HepG2 (cell line): ENCODE results near the gene RIN3. TPM values are rescaled to one million over a fixed set of nuclear protein-coding genes. Genes with fewer than 3 reads are reported as not detected.

Source experiments
- ATAC-seq: fragments of 200-7000 bp; cut with Tn5 transposase; 3 replicates; pipeline ENCODE4 v1.9.1; 2020; ENCODE audit warnings: mild to moderate bottlenecking, moderate library complexity
- BruUV-seq: library from RNA; stranded (reverse); fragments of 400-500 nt; replicated peaks from 2 replicates; lab custom pipeline; 2021; lab: Mats Ljungman, UMichigan
- CTCF ChIA-PET: fragments of 300-600 bp; formaldehyde crosslinking; extraction: SDS; loops from one replicate; lab custom pipeline; 2021; ENCODE audit warnings: low total read pairs, inconsistent platforms, low intra/inter-chr PET ratio; lab: Yijun Ruan, JAX
- POLR2A ChIA-PET: fragments of 350-600 bp; sonication (Branson Sonifier 250); formaldehyde crosslinking; loops from one replicate; lab custom pipeline; 2020; ENCODE audit warnings: antibody characterized with exemption, inconsistent platforms; lab: Yijun Ruan, JAX
- DNase-seq: peaks from one replicate; pipeline ENCODE4 v3.0.0-alpha.2; 2015; ENCODE audit warnings: low spot score
- FAIRE-seq: peaks from 3 replicates; lab custom pipeline; 2011; peaks lifted over from hg19 to GRCh38; lab: Jason Lieb, UNC
- H2AFZ ChIP-seq: one replicate; pipeline ENCODE4 v1.6.1; 2011; ENCODE audit warnings: low read length, inconsistent platforms
- H3K27ac ChIP-seq: fragments of 300-600 bp; 3 replicates; pipeline ENCODE4 v1.8.0; 2011; ENCODE audit warnings: mixed run types, mild to moderate bottlenecking, mixed read lengths, low read length, inconsistent platforms; ENCODE audit not compliant: insufficient read depth; ENCODE audit errors: extremely low read length
- H3K27me3 ChIP-seq, 2 experiments: fragments of 200-600 bp in 1 of 2; 2 replicates in 1 of 2; 3 replicates in 1 of 2; pipeline versions ENCODE4 v1.6.0 to v1.8.0; 2011; ENCODE audit warnings: low read length in 2 of 2, mild to moderate bottlenecking in 2 of 2, moderate library complexity in 2 of 2, inconsistent platforms in 1 of 2; ENCODE audit not compliant: insufficient read depth in 2 of 2, control insufficient read depth in 1 of 2
- H3K36me3 ChIP-seq, 2 experiments: fragments of 200-600 bp in 1 of 2; replicated peaks in 1 of 2; 2 replicates in 1 of 2; 3 replicates in 1 of 2; pipeline versions ENCODE4 v1.5.1 to v1.8.0; 2011; ENCODE audit warnings: low read length in 2 of 2, inconsistent platforms in 1 of 2; ENCODE audit not compliant: insufficient read depth in 2 of 2, control insufficient read depth in 1 of 2
- H3K4me1 ChIP-seq: 2 replicates; pipeline ENCODE4 v1.5.1; 2012; ENCODE audit warnings: low read length, inconsistent platforms; ENCODE audit not compliant: insufficient read depth
- H3K4me2 ChIP-seq: 2 replicates; pipeline ENCODE4 v1.6.0; 2011; ENCODE audit warnings: low read depth, low read length, inconsistent platforms
- H3K4me3 ChIP-seq, 3 experiments: fragments of 200-600 bp in 1 of 3; sonication (generic), shearing (Covaris generic) in 1 of 3; replicated peaks in 1 of 3; 2 replicates each; pipeline ENCODE4 v1.5.1; 2011 to 2016; ENCODE audit warnings: low read length in 3 of 3, inconsistent platforms in 2 of 3, low read depth in 2 of 3, mild to moderate bottlenecking in 2 of 3, control low read depth in 1 of 3, mixed read lengths in 1 of 3; ENCODE audit not compliant: insufficient read depth in 1 of 3
- H3K79me2 ChIP-seq: one replicate; pipeline ENCODE4 v1.6.1; 2011; ENCODE audit warnings: low read length, inconsistent platforms; ENCODE audit not compliant: insufficient read depth
- H3K9ac ChIP-seq: 2 replicates; pipeline ENCODE4 v1.6.0; 2011; ENCODE audit warnings: mild to moderate bottlenecking, low read depth, low read length, inconsistent platforms; ENCODE audit not compliant: insufficient read depth
- H3K9me3 ChIP-seq: 2 replicates; pipeline ENCODE4 v1.5.1; 2012; ENCODE audit warnings: mild to moderate bottlenecking, low read length
- H4K20me1 ChIP-seq: 2 replicates; pipeline ENCODE4 v1.6.0; 2011; ENCODE audit warnings: inconsistent platforms, mild to moderate bottlenecking, low read length, moderate library complexity; ENCODE audit not compliant: insufficient read depth
- KDM1A ChIP-seq: IDR thresholded peaks from 2 replicates; pipeline ENCODE4 v1.6.1; 2016; ENCODE audit warnings: missing compliant biosample characterization
- MEIS1 ChIP-seq: sonication (generic); formaldehyde crosslinking; IDR thresholded peaks from 2 replicates; pipeline ENCODE4 v1.9.0; 2021; ENCODE audit warnings: mild to moderate bottlenecking, missing genetic modification reagents, moderate library complexity, borderline replicate concordance
- POLR2AphosphoS2 ChIP-seq: IDR thresholded peaks from 2 replicates; pipeline ENCODE4 v1.6.1; 2011; ENCODE audit warnings: low read depth, low read length, improper control_type of control experiment
- SOX6 ChIP-seq, 2 experiments: fragments of 450-650 bp in 1 of 2; sonication (generic) in 1 of 2; formaldehyde crosslinking in 1 of 2; IDR thresholded peaks; 2 replicates each; pipeline versions ENCODE4 v1.4.0 to v1.6.1; 2017 to 2020; ENCODE audit warnings: antibody characterized with exemption in 1 of 2, mild to moderate bottlenecking in 1 of 2, missing genetic modification reagents in 1 of 2
- TRIM24 ChIP-seq: sonication (generic); formaldehyde crosslinking; IDR thresholded peaks from 2 replicates; pipeline ENCODE4 v1.8.0; 2022; ENCODE audit warnings: mild to moderate bottlenecking, missing genetic modification reagents
- ZNF75D ChIP-seq: sonication (generic); formaldehyde crosslinking; IDR thresholded peaks from 2 replicates; pipeline ENCODE4 v1.8.1; 2023; ENCODE audit warnings: missing genetic modification reagents, mild to moderate bottlenecking, borderline replicate concordance
- WGBS: methylation state at CpG from one replicate; pipeline ENCODE4 v1.1.6; 2017; ENCODE audit warnings: low lambda C conversion rate; 5-methylcytosine and 5-hydroxymethylcytosine counted together
- in situ Hi-C: cut with HindIII; loops from 2 replicates; pipeline ENCODE4 v1.10.0; 2017; ENCODE audit warnings: low pct_unique_long_range_greater_than_20kb; ENCODE audit not compliant: extremely low pct_ligation_motif_present
- intact Hi-C: fragments of 100-400 bp; cut with micrococcal nuclease; formaldehyde crosslinking; loops from one replicate; pipeline ENCODE4 v1.10.0; 2022; ENCODE audit not compliant: unreplicated experiment
- polyA plus RNA-seq, 8 experiments: library from polyadenylated mRNA; depleted of rRNA in 3 of 8; stranded (reverse) in 7 of 8; unstranded in 1 of 8; fragments of >200 nt; fragmentation: Illumina TruSeq in 4 of 8; extraction: Trizol in 4 of 8; gene quantifications; 2 replicates each; pipeline versions ENCODE4 v1.2.1 to v1.2.3, GENCODE V29; 2011 to 2016; ENCODE audit warnings: low read depth in 4 of 8, missing spikeins in 1 of 8, mixed read lengths in 1 of 8; ENCODE audit not compliant: insufficient read depth in 1 of 8
- total RNA-seq, 5 experiments: library from RNA; depleted of rRNA; stranded (reverse); fragments of >200 nt; fragmentation: Illumina TruSeq; extraction: Trizol; gene quantifications; 2 replicates each; pipeline ENCODE4 v1.2.3, GENCODE V29; 2016; ENCODE audit warnings: low read depth in 1 of 5
- TF ChIP-seq, protein P1 (sequence below): sonication (generic); formaldehyde crosslinking; IDR thresholded peaks from 2 replicates; pipeline ENCODE4 v1.5.0; 2020; ENCODE audit warnings: mild to moderate bottlenecking, missing genetic modification reagents
- TF ChIP-seq, protein P2 (sequence below): sonication (generic); formaldehyde crosslinking; IDR thresholded peaks from 2 replicates; pipeline ENCODE4 v1.4.0; 2020; ENCODE audit warnings: missing genetic modification reagents
- TF ChIP-seq, protein P3 (sequence below): IDR thresholded peaks from 2 replicates; pipeline ENCODE4 v1.6.1; 2016; ENCODE audit warnings: missing compliant biosample characterization, missing genetic modification reagents, borderline replicate concordance
- TF ChIP-seq, protein P4 (sequence below): sonication (generic); formaldehyde crosslinking; IDR thresholded peaks from 2 replicates; pipeline ENCODE4 v1.5.0; 2020; ENCODE audit warnings: mild to moderate bottlenecking, missing genetic modification reagents, moderate library complexity

Gene RIN3
- total and polyA plus RNA-seq, 2 of the 13 experiments (the other 11 are each of a cell fraction or from before 2014, with no cell fraction given), result 2.3 to 3.6 TPM

DNA sequence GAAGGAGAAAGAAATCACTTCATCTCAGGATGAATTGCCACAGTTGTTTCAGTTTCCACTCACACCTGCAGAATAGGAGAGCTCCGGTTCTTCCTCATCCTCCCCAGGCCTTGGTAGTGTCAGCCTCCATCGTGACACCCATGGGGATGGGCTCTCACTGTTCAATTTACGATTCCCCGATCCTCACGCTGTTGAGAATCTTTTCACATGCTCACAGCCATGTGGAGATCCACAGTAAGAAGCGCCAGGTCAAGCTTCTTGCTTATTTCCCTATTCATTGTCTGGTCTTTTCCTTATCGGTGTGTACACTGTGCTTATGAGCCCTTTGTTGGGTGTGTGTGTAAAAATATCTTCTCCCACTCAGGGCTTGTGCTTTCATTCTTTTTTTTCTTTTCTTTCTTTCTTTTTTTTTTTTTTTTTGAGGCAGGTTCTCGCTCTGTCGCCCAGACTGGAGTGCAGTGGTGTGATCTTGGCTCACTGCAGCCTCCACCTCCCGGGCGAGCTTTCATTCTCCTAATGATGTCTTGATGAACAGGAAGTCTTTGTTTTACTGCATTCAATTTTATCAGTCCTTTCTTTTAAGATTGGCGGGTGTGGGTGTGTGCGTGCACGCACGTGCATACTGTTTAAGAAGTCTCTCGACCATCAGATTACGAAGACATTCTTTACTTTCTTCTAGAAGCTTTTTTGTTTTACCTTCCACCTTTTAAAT lies 21.5 kb downstream of the RIN3 start:
- Histone ChIP-seq H3K27ac (no peak overlapping the region), H3K27me3 (no peaks in the 10 kb centered on the region), H3K4me3 (no peak overlapping the region), H3K9ac (no peak overlapping the region), H2AFZ (no peak overlapping the region), H3K79me2 (peaks cover 9% of the 10 kb centered on the region), H3K9me3 (no peaks in the 10 kb centered on the region), H3K4me1 (peaks cover 41% of the 10 kb centered on the region), H3K36me3 (no peaks in the 10 kb centered on the region), H4K20me1 (no peaks in the 10 kb centered on the region), H3K4me2 (no peak overlapping the region)
- TF ChIP-seq, protein P1, sequence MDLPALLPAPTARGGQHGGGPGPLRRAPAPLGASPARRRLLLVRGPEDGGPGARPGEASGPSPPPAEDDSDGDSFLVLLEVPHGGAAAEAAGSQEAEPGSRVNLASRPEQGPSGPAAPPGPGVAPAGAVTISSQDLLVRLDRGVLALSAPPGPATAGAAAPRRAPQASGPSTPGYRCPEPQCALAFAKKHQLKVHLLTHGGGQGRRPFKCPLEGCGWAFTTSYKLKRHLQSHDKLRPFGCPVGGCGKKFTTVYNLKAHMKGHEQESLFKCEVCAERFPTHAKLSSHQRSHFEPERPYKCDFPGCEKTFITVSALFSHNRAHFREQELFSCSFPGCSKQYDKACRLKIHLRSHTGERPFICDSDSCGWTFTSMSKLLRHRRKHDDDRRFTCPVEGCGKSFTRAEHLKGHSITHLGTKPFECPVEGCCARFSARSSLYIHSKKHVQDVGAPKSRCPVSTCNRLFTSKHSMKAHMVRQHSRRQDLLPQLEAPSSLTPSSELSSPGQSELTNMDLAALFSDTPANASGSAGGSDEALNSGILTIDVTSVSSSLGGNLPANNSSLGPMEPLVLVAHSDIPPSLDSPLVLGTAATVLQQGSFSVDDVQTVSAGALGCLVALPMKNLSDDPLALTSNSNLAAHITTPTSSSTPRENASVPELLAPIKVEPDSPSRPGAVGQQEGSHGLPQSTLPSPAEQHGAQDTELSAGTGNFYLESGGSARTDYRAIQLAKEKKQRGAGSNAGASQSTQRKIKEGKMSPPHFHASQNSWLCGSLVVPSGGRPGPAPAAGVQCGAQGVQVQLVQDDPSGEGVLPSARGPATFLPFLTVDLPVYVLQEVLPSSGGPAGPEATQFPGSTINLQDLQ (CRISPR knock-in tag), result no peak
- no peak for TF ChIP-seq KDM1A (CRISPR knock-in tag)
- TF ChIP-seq, protein P2, sequence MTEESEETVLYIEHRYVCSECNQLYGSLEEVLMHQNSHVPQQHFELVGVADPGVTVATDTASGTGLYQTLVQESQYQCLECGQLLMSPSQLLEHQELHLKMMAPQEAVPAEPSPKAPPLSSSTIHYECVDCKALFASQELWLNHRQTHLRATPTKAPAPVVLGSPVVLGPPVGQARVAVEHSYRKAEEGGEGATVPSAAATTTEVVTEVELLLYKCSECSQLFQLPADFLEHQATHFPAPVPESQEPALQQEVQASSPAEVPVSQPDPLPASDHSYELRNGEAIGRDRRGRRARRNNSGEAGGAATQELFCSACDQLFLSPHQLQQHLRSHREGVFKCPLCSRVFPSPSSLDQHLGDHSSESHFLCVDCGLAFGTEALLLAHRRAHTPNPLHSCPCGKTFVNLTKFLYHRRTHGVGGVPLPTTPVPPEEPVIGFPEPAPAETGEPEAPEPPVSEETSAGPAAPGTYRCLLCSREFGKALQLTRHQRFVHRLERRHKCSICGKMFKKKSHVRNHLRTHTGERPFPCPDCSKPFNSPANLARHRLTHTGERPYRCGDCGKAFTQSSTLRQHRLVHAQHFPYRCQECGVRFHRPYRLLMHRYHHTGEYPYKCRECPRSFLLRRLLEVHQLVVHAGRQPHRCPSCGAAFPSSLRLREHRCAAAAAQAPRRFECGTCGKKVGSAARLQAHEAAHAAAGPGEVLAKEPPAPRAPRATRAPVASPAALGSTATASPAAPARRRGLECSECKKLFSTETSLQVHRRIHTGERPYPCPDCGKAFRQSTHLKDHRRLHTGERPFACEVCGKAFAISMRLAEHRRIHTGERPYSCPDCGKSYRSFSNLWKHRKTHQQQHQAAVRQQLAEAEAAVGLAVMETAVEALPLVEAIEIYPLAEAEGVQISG (CRISPR knock-in tag), result no peak
- TF ChIP-seq MEIS1 (CRISPR knock-in tag), result no peak
- no peak for TF ChIP-seq ZNF75D (CRISPR knock-in tag)
- TF ChIP-seq, protein P3, sequence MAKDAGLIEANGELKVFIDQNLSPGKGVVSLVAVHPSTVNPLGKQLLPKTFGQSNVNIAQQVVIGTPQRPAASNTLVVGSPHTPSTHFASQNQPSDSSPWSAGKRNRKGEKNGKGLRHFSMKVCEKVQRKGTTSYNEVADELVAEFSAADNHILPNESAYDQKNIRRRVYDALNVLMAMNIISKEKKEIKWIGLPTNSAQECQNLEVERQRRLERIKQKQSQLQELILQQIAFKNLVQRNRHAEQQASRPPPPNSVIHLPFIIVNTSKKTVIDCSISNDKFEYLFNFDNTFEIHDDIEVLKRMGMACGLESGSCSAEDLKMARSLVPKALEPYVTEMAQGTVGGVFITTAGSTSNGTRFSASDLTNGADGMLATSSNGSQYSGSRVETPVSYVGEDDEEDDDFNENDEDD, result no peak
- no peak for TF ChIP-seq SOX6 (IDR thresholded peaks at IDR 0.05)
- no peak for TF ChIP-seq SOX6 (CRISPR knock-in tag; IDR thresholded peaks at IDR 0.05)
- TF ChIP-seq, protein P4, sequence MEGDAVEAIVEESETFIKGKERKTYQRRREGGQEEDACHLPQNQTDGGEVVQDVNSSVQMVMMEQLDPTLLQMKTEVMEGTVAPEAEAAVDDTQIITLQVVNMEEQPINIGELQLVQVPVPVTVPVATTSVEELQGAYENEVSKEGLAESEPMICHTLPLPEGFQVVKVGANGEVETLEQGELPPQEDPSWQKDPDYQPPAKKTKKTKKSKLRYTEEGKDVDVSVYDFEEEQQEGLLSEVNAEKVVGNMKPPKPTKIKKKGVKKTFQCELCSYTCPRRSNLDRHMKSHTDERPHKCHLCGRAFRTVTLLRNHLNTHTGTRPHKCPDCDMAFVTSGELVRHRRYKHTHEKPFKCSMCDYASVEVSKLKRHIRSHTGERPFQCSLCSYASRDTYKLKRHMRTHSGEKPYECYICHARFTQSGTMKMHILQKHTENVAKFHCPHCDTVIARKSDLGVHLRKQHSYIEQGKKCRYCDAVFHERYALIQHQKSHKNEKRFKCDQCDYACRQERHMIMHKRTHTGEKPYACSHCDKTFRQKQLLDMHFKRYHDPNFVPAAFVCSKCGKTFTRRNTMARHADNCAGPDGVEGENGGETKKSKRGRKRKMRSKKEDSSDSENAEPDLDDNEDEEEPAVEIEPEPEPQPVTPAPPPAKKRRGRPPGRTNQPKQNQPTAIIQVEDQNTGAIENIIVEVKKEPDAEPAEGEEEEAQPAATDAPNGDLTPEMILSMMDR (CRISPR knock-in tag), result no peak
- no peak for TF ChIP-seq POLR2AphosphoS2
- TF ChIP-seq TRIM24, result no peak
- FAIRE-seq (no peak), ATAC-seq (no peak), DNase-seq (no peak)
- BruUV-seq, result no TSS peak
- POLR2A ChIA-PET, result no interaction called here
- 89% methylated on average over 17 of the region's 17 CpGs for WGBS
- intact Hi-C loops (no loop called here), in situ Hi-C loops (no loop called here)
- CTCF ChIA-PET, result no interaction called here
